ENCODE data around the gene CDH1.

CDH1 gene

DNA sequence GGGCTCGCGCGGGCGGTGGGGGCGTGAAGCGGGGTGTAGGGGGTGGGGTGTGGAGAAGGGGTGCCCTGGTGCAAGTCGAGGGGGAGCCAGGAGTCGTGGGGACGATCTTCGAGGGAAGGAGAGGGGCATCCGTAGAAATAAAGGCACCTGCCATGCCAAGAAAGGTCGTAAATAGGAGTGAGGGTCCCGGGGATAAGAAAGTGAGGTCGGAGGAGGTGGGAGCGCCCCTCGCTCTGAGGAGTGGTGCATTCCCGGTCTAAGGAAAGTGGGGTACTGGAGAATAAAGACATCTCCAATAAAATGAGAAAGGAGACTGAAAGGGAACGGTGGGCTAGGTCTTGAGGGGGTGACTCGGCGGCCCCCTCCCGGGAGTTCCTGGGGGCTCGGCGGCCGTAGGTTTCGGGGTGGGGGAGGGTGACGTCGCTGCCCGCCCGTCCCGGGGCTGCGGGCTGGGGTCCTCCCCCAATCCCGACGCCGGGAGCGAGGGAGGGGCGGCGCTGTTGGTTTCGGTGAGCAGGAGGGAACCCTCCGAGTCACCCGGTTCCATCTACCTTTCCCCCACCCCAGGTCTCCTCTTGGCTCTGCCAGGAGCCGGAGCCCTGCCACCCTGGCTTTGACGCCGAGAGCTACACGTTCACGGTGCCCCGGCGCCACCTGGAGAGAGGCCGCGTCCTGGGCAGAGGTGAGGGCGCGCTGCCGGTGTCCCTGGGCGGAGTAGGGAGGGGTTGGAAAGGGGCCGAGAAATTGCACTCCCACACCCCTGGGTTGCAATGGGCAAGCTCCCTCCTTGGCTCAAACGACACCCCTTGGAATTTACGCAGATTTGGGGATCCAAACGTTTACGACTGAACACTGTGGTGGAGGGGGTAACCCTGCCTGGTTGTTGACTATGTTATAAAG, 888 bp downstream of the CDH1 start:
- peak; percentile 50 for TF ChIP-seq CTCF (IDR thresholded peaks at IDR 0.05; ENCODE audit: control insufficient read depth, extremely low read depth, insufficient read depth)
- peak overlapping the region; percentile 93 for H3K4me3 ChIP-seq (ENCODE audit: low read depth, low read length)
- no peak for DNase-seq (ENCODE audit: low read depth)

GRCh38 chr16:68739964-68740627, 3.0 kb downstream of the CDH1 start:
- DNase-seq (ENCODE audit: low read depth) = no peak
- no peak for TF ChIP-seq CTCF (IDR thresholded peaks at IDR 0.05; ENCODE audit: control insufficient read depth, extremely low read depth, insufficient read depth)
- H3K4me3 ChIP-seq (ENCODE audit: low read depth, low read length) = no peak overlapping the region

DNA sequence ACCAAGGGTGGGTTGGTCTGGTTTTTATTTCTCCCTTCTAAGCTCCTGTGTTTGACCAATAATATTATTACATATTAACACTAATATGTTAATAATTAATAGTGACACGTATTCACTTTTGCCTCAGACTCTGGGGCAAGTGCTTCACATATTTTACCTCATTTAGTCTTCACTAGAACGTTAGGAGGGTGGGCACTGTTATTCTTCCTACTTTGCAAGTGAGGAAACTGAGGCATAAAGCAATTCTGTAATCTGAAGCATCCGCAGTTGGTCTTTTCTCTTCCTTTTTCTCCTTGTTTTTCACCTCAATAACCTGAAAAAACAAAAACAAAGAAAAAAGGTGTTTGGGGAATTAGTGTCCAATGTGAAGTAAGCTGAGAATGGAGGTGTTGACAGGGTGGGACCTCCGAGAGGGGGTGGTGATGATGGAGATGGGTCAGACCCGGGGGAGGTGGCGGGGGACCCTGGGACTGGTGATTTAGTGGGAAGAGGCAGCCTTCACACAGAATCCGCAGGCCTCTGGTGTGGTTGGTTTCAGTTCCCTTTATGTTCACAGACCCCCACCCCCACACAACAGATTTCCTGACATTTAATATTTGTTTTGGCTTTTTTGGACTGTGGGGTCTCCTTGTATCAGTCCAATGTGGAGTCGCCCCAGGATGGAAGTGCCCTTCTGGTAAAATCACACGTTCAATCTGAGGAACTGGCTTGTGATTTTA, 3.7 kb downstream of the CDH1 start:
- no peak for DNase-seq (ENCODE audit: low read depth)
- H3K4me3 ChIP-seq (ENCODE audit: low read depth, low read length) = no peak overlapping the region
- no peak for TF ChIP-seq CTCF (IDR thresholded peaks at IDR 0.05; ENCODE audit: control insufficient read depth, extremely low read depth, insufficient read depth)

GRCh38 chr16:68743664-68744063, 6.6 kb downstream of the CDH1 start:
- TF ChIP-seq CTCF (IDR thresholded peaks at IDR 0.05; ENCODE audit: control insufficient read depth, extremely low read depth, insufficient read depth) = no peak
- DNase-seq (ENCODE audit: low read depth) = no peak
- peak overlapping the region; percentile 43; the same call in 1 of the 2 replicates for H3K4me3 ChIP-seq (ENCODE audit: low read depth, low read length)

- no peak for TF ChIP-seq CTCF (IDR thresholded peaks at IDR 0.05; ENCODE audit: control insufficient read depth, extremely low read depth, insufficient read depth)
- H3K4me3 ChIP-seq (ENCODE audit: low read depth, low read length) = peak overlapping the region; percentile 43
- peak; percentile 99 for DNase-seq (ENCODE audit: low read depth)
Measured at GRCh38 chr16:68744744-68745280, 7.7 kb downstream of the CDH1 start.

DNA sequence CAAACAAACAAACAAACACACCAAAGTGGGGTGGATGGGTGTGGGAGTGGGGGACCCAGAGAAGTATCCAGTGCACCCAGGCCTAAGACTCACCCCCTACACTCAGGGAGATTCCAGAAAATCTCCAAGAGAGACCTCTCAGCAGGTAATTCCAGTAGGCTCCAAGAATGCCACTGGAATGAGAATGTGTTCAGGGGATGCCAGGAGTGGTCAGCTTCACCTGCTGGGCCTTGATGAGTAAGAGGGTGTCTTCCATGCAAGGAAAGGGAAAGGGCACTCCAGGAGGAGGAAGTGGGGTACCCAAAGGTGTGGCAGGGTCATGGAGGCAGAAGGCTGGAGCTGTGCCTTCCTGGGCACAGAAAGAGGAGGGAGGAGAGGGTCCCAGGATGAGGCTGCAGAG, 9.9 kb downstream of the CDH1 start:
- TF ChIP-seq CTCF (IDR thresholded peaks at IDR 0.05; ENCODE audit: control insufficient read depth, extremely low read depth, insufficient read depth) = no peak
- H3K4me3 ChIP-seq (ENCODE audit: low read depth, low read length) = no peak overlapping the region
- no peak for DNase-seq (ENCODE audit: low read depth)

All from LNCaP clone FGC (cell line).